Ovary (tissue), 9 donors: ENCODE results near the gene FCGR3A. TPM values are rescaled to one million over a fixed set of nuclear protein-coding genes. Genes with fewer than 3 reads are reported as not detected.
"Not testable (repeated sequence)": the region's sequence is repeated elsewhere in the genome, so short reads cannot be mapped to it uniquely, and the experiment has no call there.

ENCODE experiments used
- DNase-seq, 5 donors: peaks; one replicate each; pipeline ENCODE4 v3.0.0-alpha.2; 2019 to 2020
- H3K27ac ChIP-seq, 2 donors: fragments of 200-600 bp; one replicate each; pipeline versions ENCODE4 v1.5.1 to v1.8.0; 2019 to 2022
- H3K27me3 ChIP-seq: fragments of 200-600 bp; one replicate; pipeline ENCODE4 v1.8.0; 2022
- H3K36me3 ChIP-seq: fragments of 200-600 bp; sonication (generic); one replicate; pipeline ENCODE4 v1.5.1; 2019
- H3K4me1 ChIP-seq: one replicate; pipeline ENCODE4 v1.8.1; 2013; ENCODE audit warnings: mild to moderate bottlenecking, moderate library complexity; ENCODE audit not compliant: insufficient read depth
- H3K4me3 ChIP-seq: fragments of 200-600 bp; sonication (generic); one replicate; pipeline ENCODE4 v1.5.1; 2017
- H3K9me3 ChIP-seq, 2 donors: fragments of 200-600 bp in 1 of 2; sonication (generic) in 1 of 2; one replicate each; pipeline versions ENCODE4 v1.5.1 to v1.8.1; 2013 to 2019; ENCODE audit warnings: mild to moderate bottlenecking in 1 of 2, moderate library complexity in 1 of 2
- EP300 ChIP-seq: sonication (generic); formaldehyde crosslinking; IDR thresholded peaks from one replicate; pipeline ENCODE4 v1.6.1; 2017; ENCODE audit warnings: antibody characterized with exemption
- POLR2A ChIP-seq: fragments of 450-650 bp; IDR thresholded peaks from one replicate; pipeline ENCODE4 v1.6.1; 2017; ENCODE audit warnings: antibody characterized with exemption, mild to moderate bottlenecking, moderate library complexity
- WGBS, 3 donors: extraction: QIAGEN DNeasy Blood & Tissue Kit in 1 of 3; methylation state at CpG; one replicate each; pipeline versions ENCODE4 v1.1.5 to v1.1.7; 2013 to 2017; 5-methylcytosine and 5-hydroxymethylcytosine counted together
- intact Hi-C, 4 donors: fragments of 100-400 bp; cut with DNase I; formaldehyde crosslinking; loops; one replicate each; pipeline versions ENCODE4 v1.11.0 to v1.15.1; 2022 to 2023
- polyA plus RNA-seq, 2 donors: library from polyadenylated mRNA; stranded (reverse); fragments of 200-250 nt in 1 of 2; fragments of 350-450 nt in 1 of 2; fragmentation: Illumina TruSeq in 1 of 2; extraction: RNeasy Lipid Tissue Mini Kit (QIAGEN cat#74804) in 1 of 2; gene quantifications; one replicate each; pipeline ENCODE4 v1.2.3, GENCODE V29; 2013 to 2014
- total RNA-seq, 7 donors: library from RNA; depleted of rRNA in 2 of 7; stranded (reverse); fragments of >200 nt in 2 of 7; fragmentation: NEBNext Ultra II Directional in 3 of 7; extraction: Animal tissue kit (Norgen Biotek cat#: 25700) in 3 of 7; gene quantifications; one replicate each; pipeline versions ENCODE4 v1.1.0 to v1.2.4, GENCODE V29; 2016 to 2023
- TF ChIP-seq, protein P1 (sequence below), 3 donors: fragments of 450-650 bp in 2 of 3; fragments of 200-600 bp in 1 of 3; IDR thresholded peaks; one replicate each; pipeline versions ENCODE4 v1.5.1 to v1.8.0; 2016 to 2022; ENCODE audit warnings: antibody characterized with exemption in 3 of 3, mild to moderate bottlenecking in 1 of 3
- donor health status: DM: no; HTN: no; CAD: no; lungs with moderate emphysema.
- donor health status: DM: no; HTN: no; CAD: no.
- donor health status: Bipolar disorder and iron deficiency.
- donor health status: DM: yes; HTN: yes; CAD: no.
- donor health status: DM: no; HTN: no; CAD: no.
- donor health status: DM: yes; HTN: yes; CAD: no.

The FCGR3A gene
- total and polyA plus RNA-seq, 9 donors = 4.7 to 44.3 (median 6.8) TPM

DNA sequence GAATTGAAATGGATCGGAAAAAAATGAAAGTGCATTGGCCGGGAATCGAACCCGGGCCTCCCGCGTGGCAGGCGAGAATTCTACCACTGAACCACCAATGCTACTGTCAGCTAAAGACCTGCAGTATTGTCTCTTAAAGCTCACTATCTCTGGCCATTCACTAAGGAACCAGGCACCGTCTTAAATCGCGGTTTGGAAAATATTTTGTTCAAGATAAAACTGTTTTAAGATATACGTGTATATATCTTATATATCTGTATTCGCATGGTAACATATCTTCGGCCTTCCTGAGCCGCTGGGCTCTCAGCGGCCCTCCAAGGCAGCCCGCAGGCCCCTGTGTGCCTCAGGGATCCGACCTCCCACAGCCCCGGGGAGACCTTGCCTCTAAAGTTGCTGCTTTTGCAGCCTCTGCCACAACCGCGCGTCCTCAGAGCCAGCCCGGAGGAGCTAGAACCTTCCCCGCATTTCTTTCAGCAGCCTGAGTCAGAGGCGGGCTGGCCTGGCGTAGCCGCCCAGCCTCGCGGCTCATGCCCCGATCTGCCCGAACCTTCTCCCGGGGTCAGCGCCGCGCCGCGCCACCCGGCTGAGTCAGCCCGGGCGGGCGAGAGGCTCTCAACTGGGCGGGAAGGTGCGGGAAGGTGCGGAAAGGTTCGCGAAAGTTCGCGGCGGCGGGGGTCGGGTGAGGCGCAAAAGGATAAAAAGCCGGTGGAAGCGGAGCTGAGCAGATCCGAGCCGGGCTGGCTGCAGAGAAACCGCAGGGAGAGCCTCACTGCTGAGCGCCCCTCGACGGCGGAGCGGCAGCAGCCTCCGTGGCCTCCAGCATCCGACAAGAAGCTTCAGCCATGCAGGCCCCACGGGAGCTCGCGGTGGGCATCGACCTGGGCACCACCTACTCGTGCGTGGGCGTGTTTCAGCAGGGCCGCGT is 25.5 kb downstream of the FCGR3A start, which contains the start of gene HSPA6:
Gene HSPA6, plus strand, starts transcription at position 724 of the 925 bp plus-strand sequence. Its CDS starts 119 bp downstream, at position 843.
- TF ChIP-seq POLR2A = peak; percentile 13
- H3K4me3 ChIP-seq = peak within 1 kb of the TSS; percentile 67
- intact Hi-C loops = loop anchor here in 1 of 4 donors (10.0 kb wide), 1 partner anchor 119 kb away; no protein-coding TSS in a partner anchor
- peak; percentile 52 to 81 (median 75) for DNase-seq
- H3K36me3 ChIP-seq, H3K27me3 ChIP-seq, H3K4me1 ChIP-seq, H3K9me3 ChIP-seq: not testable (repeated sequence)
- WGBS, 3 donors = 0% methylated on average over 55 to 62 of the region's 72 CpGs
- H3K27ac ChIP-seq = peak within 1 kb of the TSS; percentile 89 to 90

DNA sequence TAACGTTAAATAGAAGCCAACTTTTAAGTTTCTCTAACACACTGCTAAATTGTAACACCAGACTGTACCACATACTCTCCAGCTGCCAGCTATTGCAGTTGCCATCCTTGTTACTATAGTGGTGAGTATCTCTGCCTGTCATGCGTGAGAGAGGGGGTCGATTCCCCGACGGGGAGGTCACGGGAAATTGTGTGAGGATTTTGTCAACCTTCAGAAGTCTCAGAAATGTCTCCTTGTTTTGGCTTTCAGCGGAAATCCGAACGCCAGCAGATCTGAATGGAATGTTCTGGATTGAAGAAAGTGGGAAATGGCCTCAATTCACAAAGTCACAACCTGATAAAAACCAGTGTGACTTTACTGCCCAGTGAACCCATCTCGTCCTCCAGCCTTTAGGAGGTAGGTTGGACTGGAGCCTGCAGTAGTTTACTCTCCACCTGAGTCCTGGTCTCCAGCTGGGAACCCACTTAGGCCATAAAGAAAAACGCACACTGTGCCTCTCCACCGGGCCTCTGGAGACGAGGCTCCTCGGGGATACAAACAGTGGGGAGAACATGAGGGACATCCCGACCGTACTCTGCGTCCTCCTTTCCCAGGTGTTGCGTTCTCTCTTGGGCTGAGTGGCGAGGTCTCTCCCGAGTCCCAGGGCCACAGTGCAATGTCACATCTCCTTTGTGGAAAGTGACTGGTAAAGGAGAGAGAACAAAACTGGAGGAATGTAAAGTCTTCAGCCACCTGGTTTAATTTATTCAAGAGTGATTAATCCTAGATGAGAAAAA is 26.4 kb downstream of the FCGR3A start:
- intact Hi-C loops = loop anchor here in 1 of 4 donors (10.0 kb wide), 1 partner anchor 118 kb away; no protein-coding TSS in a partner anchor
- not testable (repeated sequence) for H3K27ac ChIP-seq, H3K36me3 ChIP-seq, H3K27me3 ChIP-seq, H3K4me1 ChIP-seq, DNase-seq, H3K9me3 ChIP-seq, H3K4me3 ChIP-seq
- WGBS, 3 donors = 67 to 80% (median 73%) methylated on average over 19 to 20 of the region's 20 CpGs

DNA sequence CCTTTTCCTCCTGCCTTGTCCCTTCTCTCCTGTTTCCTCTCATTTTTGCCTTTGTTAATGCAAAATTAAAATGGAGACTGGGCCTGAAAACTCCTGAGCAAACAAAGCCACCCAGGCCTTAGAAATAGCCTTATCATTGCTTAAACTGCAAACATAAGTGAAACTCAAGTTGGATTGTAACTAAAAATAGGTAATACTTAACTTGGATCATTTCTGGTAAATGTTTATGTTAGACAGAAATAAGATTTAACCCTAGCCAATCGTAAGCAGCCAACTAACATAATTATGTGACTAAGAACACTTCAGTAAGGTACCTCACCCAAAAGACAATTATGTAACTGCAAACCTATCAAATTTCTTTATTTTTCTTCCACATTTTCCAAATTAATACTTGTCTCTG is 35.7 kb downstream of the FCGR3A start:
- DNase-seq, H3K27me3 ChIP-seq, H3K9me3 ChIP-seq, H3K36me3 ChIP-seq, H3K4me3 ChIP-seq, H3K27ac ChIP-seq, H3K4me1 ChIP-seq, intact Hi-C loops: not testable (repeated sequence)
- 70 to 90% (median 86%) methylated on average over 1 of the region's 1 CpG for WGBS, 3 donors

DNA sequence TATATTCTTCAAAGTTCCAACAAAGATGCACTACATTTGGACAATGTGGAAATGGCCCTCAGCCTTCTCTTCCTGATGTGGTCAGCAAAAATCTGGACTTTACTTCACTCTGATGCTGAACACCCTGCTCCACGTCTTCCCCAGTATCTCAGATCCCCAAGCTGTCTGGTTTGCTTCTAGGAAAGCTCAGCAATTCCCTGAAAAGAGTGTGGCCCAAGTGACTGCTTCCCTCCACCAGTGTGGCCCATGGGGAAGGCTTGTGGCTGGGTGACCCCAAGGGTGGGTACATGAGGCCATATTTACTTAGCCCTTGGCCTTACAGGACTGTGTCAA is 36.2 kb downstream of the FCGR3A start:
- H3K9me3 ChIP-seq, H3K4me3 ChIP-seq, H3K36me3 ChIP-seq, H3K4me1 ChIP-seq, H3K27ac ChIP-seq, H3K27me3 ChIP-seq, DNase-seq, intact Hi-C loops: not testable (repeated sequence)
- 0 to 38% (median 0%) methylated on average over 1 of the region's 1 CpG for WGBS, 3 donors

DNA sequence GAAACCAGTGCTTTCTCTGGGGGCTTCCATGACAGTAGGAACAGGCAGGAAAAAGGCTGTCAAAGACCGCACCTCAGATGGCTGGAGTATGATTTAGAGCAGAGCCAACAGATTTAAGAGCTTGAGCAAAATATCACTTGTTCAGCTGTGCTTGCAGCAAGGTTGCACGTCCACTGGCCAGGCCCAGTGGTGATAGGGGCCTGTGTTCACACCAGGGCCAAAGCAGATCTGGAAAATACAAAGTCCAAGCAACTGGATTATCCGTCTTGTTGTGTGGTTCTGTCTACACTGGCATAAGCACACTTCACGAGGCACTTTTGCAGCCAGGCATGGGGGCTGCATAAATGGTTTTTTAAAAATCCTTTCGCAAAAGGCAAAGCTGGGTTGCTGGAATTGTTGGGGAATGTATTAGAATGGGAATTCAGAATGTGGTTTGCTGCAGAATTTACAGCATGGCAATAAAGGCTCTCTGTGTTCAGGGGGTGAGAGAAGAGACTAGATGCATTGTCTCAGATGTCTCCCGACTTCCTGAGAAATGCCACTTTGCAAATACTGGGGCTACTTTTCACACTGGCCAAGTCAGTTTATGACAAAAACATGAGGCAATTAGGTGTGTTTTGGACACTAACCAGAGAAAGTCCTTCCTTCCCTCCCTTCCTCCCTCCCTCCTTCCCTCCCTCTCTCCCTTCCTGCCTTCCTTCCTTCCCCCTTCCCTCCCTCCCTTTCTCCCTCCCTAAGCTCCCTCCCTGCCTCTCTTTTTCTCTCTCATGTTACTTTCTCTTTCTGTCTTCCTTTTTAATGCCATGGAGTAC is 36.8 kb downstream of the FCGR3A start:
- H3K4me3 ChIP-seq, DNase-seq, H3K27me3 ChIP-seq, intact Hi-C loops, H3K9me3 ChIP-seq, H3K4me1 ChIP-seq, H3K36me3 ChIP-seq, H3K27ac ChIP-seq: not testable (repeated sequence)
- WGBS, 3 donors = 87 to 91% (median 89%) methylated on average over 6 of the region's 6 CpGs

DNA sequence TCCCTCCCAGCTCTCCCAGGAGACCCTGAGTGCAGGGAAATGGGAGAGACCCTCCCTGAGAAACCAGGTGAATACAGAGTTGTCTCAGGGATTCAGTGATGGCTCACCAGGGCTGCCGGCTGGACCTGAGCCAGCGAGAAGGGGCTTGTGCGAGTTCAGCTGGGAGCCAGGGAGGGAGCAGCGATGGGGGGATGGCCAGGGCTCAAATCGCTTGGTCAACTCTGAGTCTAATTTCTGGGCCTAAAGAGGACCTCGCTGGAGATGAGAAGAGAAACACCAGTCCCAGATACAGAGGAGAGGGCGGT is 37.9 kb downstream of the FCGR3A start:
- TF ChIP-seq, protein P1, sequence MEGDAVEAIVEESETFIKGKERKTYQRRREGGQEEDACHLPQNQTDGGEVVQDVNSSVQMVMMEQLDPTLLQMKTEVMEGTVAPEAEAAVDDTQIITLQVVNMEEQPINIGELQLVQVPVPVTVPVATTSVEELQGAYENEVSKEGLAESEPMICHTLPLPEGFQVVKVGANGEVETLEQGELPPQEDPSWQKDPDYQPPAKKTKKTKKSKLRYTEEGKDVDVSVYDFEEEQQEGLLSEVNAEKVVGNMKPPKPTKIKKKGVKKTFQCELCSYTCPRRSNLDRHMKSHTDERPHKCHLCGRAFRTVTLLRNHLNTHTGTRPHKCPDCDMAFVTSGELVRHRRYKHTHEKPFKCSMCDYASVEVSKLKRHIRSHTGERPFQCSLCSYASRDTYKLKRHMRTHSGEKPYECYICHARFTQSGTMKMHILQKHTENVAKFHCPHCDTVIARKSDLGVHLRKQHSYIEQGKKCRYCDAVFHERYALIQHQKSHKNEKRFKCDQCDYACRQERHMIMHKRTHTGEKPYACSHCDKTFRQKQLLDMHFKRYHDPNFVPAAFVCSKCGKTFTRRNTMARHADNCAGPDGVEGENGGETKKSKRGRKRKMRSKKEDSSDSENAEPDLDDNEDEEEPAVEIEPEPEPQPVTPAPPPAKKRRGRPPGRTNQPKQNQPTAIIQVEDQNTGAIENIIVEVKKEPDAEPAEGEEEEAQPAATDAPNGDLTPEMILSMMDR (IDR thresholded peaks at IDR 0.05) = no peak
- TF ChIP-seq EP300 = no peak
- TF ChIP-seq POLR2A = no peak
- 65 to 80% (median 80%) methylated on average over 7 of the region's 7 CpGs for WGBS, 3 donors
- Histone ChIP-seq H3K4me3 (no peak overlapping the region), H3K27ac (no peak overlapping the region), H3K27me3 (no peaks in the 10 kb centered on the region), H3K4me1 (no peaks in the 10 kb centered on the region), H3K36me3 (no peaks in the 10 kb centered on the region), H3K9me3 (no peaks in the 10 kb centered on the region)
- no peak for DNase-seq
- intact Hi-C loops = no loop called here
